NCI-H146 (cell line): Measurements from ENCODE around the gene SERINC2.
A peak's percentile ranks its signal among the peaks of the same experiment; 100 is the strongest.
"Not testable (repeated sequence)": the region's sequence is repeated elsewhere in the genome, so short reads cannot be mapped to it uniquely, and the experiment has no call there.

Experiments used
- DNase-seq: peaks from one replicate; lab custom pipeline; 2025; lab: John Stamatoyannopoulos, UW

SERINC2 gene

DNA sequence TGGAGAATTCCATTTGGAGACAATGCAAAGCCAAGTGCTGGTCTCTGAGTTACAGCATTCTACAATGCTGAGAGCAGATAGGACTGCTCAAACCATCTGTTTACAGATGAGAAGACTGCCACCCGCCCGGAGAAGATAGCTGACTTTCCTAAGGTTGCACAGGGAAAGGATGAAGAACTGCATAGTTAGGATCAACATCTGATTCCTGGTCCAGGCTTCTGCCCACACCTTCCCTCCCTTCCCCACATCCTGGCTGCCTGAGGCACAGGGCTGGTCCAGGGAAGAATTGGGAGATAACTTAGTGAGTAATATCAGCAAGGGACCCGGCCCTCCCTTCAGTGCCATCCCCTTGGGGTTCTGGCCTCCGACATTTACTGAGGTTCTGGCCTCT lies 2.0 kb downstream of the SERINC2 start:
- no peak for DNase-seq

- DNase-seq, result no peak
Measured at GRCh38 chr1:31415658-31416057, 2.6 kb downstream of the SERINC2 start.

GRCh38 chr1:31416101-31416736 lies 3.2 kb downstream of the SERINC2 start:
- no peak for DNase-seq

- DNase-seq, result no peak
Measured at GRCh38 chr1:31417148-31417547, 4.1 kb downstream of the SERINC2 start.

- DNase-seq, result no peak
Measured at GRCh38 chr1:31418626-31419323, 5.8 kb downstream of the SERINC2 start.

DNA sequence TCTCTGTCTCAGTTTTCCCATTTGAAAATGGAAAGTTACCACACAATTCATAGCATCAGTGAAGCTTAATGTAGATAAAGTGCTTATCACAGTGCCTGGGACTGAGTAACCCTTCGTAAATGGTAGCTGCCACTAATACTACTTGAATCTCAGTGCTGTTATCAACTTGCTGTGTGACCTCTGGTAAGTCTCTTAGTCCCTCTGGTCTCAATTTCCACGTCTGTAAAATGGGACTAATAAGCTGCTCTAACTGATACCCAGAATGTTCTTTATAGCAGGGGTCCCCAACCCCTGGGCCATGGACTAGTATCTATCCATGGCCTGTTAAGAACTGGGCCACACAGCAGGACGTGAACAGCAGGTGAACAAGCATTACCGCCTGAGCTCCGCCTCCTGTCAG lies 7.7 kb downstream of the SERINC2 start:
- DNase-seq, result no peak

- DNase-seq, result peak; percentile 4
Measured at GRCh38 chr1:31421371-31422040, 8.5 kb downstream of the SERINC2 start.

GRCh38 chr1:31422505-31423319 lies 9.7 kb downstream of the SERINC2 start:
- peak; percentile 7 for DNase-seq

- DNase-seq, result no peak
Measured at GRCh38 chr1:31423418-31423947, 10.5 kb downstream of the SERINC2 start.

- DNase-seq, result no peak
Measured at GRCh38 chr1:31424568-31424967, 11.6 kb downstream of the SERINC2 start.

DNA sequence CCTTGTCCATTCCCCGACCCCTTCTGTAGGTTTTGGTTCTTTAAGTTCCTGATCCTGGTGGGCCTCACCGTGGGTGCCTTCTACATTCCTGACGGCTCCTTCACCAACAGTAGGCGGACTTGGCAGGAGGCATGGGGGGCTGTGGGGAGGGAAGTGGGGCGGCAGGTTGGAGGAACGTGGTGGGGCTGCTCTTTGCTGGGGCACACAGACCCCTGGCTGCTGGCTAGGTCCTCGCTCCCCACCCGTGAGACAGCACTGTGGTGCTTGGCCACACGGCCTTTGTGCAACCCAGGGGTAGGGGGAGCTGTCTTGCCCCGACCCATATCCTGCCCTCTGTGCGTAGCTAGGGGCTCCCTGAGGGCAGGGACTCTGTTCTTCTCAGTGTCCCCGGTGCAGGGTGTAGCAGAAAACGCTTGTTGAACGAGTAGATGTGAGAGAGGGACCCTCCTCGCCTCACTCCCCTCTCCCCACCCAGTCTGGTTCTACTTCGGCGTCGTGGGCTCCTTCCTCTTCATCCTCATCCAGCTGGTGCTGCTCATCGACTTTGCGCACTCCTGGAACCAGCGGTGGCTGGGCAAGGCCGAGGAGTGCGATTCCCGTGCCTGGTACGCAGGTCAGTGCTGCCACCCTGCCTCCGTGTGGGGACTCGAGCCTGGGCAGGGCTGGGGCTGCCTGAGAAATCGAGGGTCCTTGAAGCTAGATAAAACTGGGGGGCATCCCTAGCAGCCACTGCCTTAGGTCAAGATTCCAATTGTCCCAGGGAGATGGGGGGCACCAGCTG lies 12.5 kb downstream of the SERINC2 start:
- DNase-seq, result no peak

DNA sequence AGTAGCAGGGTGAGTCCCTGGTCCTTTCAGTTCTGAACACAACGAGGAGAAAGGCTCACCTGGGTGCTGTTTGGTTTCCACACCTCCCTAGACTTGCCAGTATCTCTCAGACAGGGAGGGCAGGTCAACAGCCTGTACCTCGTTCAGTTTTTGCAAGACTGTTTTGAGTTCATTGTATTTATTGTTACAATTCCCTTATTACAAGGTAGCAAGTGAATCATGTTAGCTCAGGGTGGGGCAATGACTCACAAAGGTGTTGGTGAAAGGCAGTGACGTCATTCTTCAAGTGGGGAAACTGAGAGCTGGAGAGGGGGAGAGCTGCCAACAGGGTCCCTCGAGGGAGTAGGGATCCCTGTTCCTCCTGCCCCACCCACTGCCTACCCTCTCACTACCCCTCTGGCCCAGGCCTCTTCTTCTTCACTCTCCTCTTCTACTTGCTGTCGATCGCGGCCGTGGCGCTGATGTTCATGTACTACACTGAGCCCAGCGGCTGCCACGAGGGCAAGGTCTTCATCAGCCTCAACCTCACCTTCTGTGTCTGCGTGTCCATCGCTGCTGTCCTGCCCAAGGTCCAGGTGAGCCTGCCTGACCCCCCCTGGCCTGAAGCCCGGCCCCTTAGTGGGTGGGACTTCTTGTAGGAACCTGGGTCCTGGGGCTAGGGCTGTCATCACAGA lies 13.4 kb downstream of the SERINC2 start:
- DNase-seq, result no peak

DNA sequence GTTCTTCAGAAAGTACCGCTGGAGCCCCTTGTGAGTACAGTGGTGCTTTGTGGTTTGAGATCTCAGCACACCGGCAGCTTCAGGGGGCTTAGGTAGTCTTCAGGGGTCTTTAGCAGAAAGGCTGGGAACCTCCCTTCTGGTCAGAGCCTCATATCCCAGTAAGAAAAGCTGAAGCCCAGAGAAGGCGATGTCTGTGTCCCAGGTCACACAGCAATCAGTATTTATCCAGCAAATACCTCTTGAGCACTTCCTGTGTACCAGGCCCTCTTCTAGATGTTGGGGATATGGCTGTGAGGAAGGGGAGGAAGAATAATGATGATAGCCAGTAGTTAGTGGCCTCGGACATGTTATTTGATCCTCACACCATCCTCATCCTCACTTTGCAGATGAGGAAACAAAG lies 14.3 kb downstream of the SERINC2 start:
- DNase-seq, result no peak

DNA sequence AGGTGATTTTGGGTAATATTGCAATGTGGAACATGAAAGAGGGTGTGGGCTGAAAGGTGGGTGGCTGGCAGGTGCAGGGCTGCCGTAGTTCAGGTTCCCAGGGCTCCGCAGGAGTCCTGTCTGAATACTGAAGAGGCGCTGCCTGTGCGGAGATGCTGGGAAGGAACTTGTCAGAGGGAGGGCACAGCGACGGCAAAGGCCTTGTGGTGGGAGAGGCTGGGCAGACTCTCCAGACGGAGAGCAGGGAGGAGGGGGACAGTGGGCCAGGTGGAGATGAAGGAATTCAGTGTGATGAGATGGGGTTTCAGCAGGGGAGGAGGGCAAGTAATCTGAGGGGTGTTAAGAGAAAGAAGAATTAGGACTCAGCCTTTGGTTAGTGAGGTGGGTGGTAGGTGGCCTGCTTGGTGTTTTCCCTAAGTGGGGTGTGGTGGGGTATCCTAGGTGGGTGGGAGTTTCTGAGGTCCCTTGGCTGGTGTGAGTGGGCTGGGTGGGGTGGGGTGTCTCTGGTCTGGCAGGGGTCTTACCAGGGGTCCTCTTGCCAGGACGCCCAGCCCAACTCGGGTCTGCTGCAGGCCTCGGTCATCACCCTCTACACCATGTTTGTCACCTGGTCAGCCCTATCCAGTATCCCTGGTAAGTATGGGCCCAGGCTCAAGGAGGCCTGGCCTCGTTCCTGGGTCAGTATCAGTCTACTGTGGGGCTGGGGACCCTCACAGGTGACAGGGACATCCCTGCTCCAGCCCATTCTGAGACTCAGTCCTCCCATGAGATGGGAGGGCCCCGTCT lies 15.6 kb downstream of the SERINC2 start:
- DNase-seq, result no peak

DNA sequence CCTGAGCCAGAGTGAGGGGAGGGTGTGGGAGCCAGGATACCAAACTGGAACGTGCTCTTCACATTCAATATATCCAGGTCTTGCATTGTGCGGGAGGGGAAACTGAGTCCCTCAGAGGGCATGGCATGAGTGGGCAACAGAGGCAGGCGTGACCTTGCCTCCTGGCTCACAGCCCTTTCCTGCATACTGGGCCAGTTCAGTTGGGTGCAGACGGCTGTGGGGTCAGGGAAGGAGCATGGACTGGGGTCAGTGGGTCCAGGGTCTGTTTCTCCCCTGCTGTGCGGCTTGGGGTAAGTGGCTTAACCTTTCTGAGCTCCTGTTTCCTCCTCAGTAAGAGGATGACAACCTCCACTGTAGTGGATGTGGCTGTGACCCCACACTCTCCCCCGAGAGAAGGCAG lies 16.6 kb downstream of the SERINC2 start:
- DNase-seq, result no peak

DNA sequence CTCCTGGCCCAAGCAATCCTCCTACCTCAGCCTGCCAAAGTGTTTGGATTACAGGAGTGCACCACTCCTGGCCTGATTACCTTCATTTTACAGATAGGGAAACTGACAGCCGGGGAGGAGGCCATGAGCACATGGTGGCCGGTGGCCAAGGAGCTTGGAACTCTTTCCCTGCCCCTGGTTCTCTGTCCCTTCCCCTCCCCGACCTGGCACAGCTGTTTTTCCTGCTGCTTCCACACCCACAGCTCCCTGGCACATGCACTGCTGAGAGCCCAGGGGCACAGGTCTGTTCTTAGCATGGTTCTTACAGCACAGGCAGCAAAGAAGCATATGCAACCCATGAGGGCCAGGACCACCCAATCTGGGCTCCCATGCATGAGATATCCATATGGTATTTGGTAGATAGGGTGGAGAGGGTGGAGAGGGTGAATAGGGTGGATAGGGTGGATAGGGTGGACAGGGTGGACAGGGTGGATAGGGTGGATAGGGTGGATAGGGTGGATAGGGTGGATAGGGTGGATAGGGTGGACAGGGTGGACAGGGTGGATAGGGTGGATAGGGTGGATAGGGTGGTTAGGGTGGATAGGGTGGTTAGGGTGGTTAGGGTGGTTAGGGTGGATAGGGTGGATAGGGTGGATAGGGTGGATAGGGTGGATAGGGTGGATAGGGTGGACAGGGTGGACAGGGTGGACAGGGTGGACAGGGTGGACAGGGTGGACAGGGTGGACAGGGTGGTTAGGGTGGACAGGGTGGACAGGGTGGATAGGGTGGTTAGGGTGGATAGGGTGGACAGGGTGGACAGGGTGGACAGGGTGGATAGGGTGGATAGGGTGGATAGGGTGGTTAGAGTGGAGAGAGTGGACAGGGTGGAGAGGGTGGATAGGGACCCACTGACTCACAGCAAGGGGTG lies 18.6 kb downstream of the SERINC2 start:
- not testable (repeated sequence) for DNase-seq

GRCh38 chr1:31432592-31433395 lies 19.8 kb downstream of the SERINC2 start:
- no peak for DNase-seq

DNA sequence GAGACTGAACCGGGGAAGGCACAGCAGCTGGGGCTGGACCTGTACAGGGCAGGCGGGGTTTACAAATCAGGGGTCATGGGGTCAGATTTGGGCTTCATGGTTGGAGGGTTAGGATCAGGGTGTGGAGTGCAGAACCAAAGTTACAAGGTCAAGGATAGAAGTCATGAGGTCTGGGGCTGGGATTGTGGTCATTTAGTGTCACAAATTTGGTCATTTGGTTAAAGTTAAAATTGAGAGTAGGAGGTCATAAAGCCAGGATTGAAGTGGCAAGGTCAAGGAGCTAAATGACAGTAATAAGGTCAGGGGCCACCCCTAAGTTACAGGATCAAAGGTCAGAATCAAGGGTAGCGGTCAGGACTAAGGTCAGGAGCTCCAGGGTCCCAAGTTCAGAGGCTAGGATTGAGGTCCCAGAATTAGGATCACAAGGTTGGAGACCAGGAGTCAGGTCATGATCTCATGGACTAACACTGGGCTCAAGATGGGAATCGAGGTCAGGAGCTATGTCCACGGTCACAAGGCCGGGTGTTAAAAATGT lies 20.4 kb downstream of the SERINC2 start:
- no peak for DNase-seq
